GM12864 (cell line): ENCODE data around the gene RASSF10.

Experiments used
- DNase-seq: peaks from one replicate; pipeline ENCODE4 v3.0.0-alpha.2; 2011; ENCODE audit warnings: low read depth
- H3K4me3 ChIP-seq: 2 replicates; pipeline ENCODE4 v1.5.1; 2011; ENCODE audit warnings: mild to moderate bottlenecking, low read depth, low read length, control low read depth
- CTCF ChIP-seq: IDR thresholded peaks from 2 replicates; pipeline ENCODE4 v1.5.1; 2011; ENCODE audit warnings: low read depth, mild to moderate bottlenecking, moderate library complexity, low read length, control low read depth, inconsistent platforms; ENCODE audit errors: missing control alignments

The RASSF10 gene

GRCh38 chr11:13030857-13031256, 21.7 kb downstream of the RASSF10 start:
- TF ChIP-seq CTCF, result no peak
- no peak overlapping the region for H3K4me3 ChIP-seq
- DNase-seq, result no peak

- DNase-seq, result no peak
- no peak for TF ChIP-seq CTCF
- H3K4me3 ChIP-seq, result no peak overlapping the region
Measured at GRCh38 chr11:13031349-13031748, 22.2 kb downstream of the RASSF10 start.

GRCh38 chr11:13033760-13034533, 24.8 kb downstream of the RASSF10 start:
- DNase-seq, result no peak
- no peak for TF ChIP-seq CTCF
- no peak overlapping the region for H3K4me3 ChIP-seq

- H3K4me3 ChIP-seq, result no peak overlapping the region
- no peak for TF ChIP-seq CTCF
- DNase-seq, result no peak
Measured at GRCh38 chr11:13035711-13036110, 26.6 kb downstream of the RASSF10 start.

GRCh38 chr11:13036235-13036634, 27.1 kb downstream of the RASSF10 start:
- TF ChIP-seq CTCF, result no peak
- no peak overlapping the region for H3K4me3 ChIP-seq
- no peak for DNase-seq

- DNase-seq, result no peak
Measured at GRCh38 chr11:13038366-13038765, 29.2 kb downstream of the RASSF10 start.

More at GRCh38 chr11:13038366-13038765, 29.2 kb downstream of the RASSF10 start:
- no peak overlapping the region for H3K4me3 ChIP-seq
- TF ChIP-seq CTCF, result no peak
